Esophagus squamous epithelium (tissue), 5 donors: ENCODE results near the gene UGT1A9. TPM values are rescaled to one million over a fixed set of nuclear protein-coding genes. Genes with fewer than 3 reads are reported as not detected.

ENCODE experiments used
- DNase-seq: peaks from one replicate; lab custom pipeline; 2025; lab: John Stamatoyannopoulos, UW
- H3K27ac ChIP-seq, 4 donors: fragments of 200-600 bp; sonication (generic); one replicate each; pipeline ENCODE4 v1.5.1; 2016 to 2019; ENCODE audit warnings: mild to moderate bottlenecking in 1 of 4
- H3K27me3 ChIP-seq, 4 donors: fragments of 200-600 bp; sonication (generic); 1 replicate in 3 of 4; 2 replicates in 1 of 4; pipeline versions ENCODE4 v1.5.1 to v1.6.0; 2017 to 2021; ENCODE audit warnings: antibody characterized with exemption in 1 of 4
- H3K36me3 ChIP-seq, 3 donors: fragments of 200-600 bp; sonication (generic); one replicate each; pipeline ENCODE4 v1.5.1; 2016 to 2019
- H3K4me1 ChIP-seq, 3 donors: fragments of 200-600 bp; sonication (generic); one replicate each; pipeline ENCODE4 v1.5.1; 2017 to 2019
- H3K4me3 ChIP-seq, 4 donors: fragments of 200-600 bp; sonication (generic); 1 replicate in 3 of 4; 2 replicates in 1 of 4; pipeline ENCODE4 v1.5.1; 2016 to 2019; ENCODE audit warnings: mild to moderate bottlenecking in 2 of 4, moderate library complexity in 1 of 4
- H3K9me3 ChIP-seq, 3 donors: fragments of 200-600 bp; sonication (generic); one replicate each; pipeline ENCODE4 v1.5.1; 2016 to 2019
- POLR2A ChIP-seq, 4 donors: fragments of 450-650 bp; IDR thresholded peaks; one replicate each; pipeline ENCODE4 v1.6.1; 2017; ENCODE audit warnings: antibody characterized with exemption in 4 of 4, mild to moderate bottlenecking in 4 of 4, moderate library complexity in 3 of 4
- WGBS, 2 donors: methylation state at CpG; one replicate each; pipeline ENCODE4 v1.1.5; 2018; 5-methylcytosine and 5-hydroxymethylcytosine counted together
- intact Hi-C: fragments of 100-400 bp; cut with DNase I; formaldehyde crosslinking; loops from one replicate; pipeline ENCODE4 v1.15.0; 2022
- total RNA-seq, 4 donors: library from RNA; depleted of rRNA; stranded (reverse); fragments of >200 nt; gene quantifications; one replicate each; pipeline ENCODE4 v1.1.0, GENCODE V29; 2016
- TF ChIP-seq, protein P1 (sequence below), 6 experiments: fragments of 450-650 bp in 4 of 6; fragments of 200-600 bp in 2 of 6; sonication (generic) in 2 of 6; IDR thresholded peaks; one replicate each; pipeline ENCODE4 v1.5.1; 2016 to 2019; ENCODE audit warnings: antibody characterized with exemption in 6 of 6, mild to moderate bottlenecking in 4 of 6, moderate library complexity in 4 of 6
- donor health status: DM: yes; HTN: yes; CAD: no.

Gene UGT1A9
- total RNA-seq, 4 donors from 2014 or later, result 0.49 to 1.7 (median 1.2) TPM

DNA sequence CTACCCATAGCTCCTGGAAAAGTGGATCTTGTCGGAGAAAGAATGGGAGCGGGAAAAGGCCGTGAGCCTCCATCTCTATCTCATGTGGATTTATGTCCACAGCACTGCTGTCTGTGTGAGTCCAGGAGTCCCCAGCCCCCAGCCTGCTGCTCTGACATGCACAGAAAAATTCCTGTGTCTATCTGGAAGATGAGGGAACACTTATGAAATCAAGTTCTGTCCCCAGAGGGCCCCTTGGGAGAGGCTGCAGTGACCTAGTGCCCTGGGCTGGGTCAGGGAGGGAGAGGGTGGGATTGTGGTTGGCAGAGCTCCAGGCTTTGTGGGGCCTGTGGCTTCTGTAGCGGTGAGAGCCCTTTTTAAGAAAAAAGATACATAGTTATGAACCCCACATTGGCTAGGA lies 145.1 kb downstream of the UGT1A9 start:
- Histone ChIP-seq H3K36me3 (no peaks in the 10 kb centered on the region), H3K4me1 (no peaks in the 10 kb centered on the region), H3K27ac (no peak overlapping the region), H3K9me3 (no peaks in the 10 kb centered on the region), H3K27me3 (peaks cover 0 to 1% (median 0%) of the 10 kb centered on the region in 4 donors), H3K4me3 (no peak overlapping the region)
- intact Hi-C loops, result no loop called here
- TF ChIP-seq POLR2A (IDR thresholded peaks at IDR 0.05), result no peak
- TF ChIP-seq, protein P1, sequence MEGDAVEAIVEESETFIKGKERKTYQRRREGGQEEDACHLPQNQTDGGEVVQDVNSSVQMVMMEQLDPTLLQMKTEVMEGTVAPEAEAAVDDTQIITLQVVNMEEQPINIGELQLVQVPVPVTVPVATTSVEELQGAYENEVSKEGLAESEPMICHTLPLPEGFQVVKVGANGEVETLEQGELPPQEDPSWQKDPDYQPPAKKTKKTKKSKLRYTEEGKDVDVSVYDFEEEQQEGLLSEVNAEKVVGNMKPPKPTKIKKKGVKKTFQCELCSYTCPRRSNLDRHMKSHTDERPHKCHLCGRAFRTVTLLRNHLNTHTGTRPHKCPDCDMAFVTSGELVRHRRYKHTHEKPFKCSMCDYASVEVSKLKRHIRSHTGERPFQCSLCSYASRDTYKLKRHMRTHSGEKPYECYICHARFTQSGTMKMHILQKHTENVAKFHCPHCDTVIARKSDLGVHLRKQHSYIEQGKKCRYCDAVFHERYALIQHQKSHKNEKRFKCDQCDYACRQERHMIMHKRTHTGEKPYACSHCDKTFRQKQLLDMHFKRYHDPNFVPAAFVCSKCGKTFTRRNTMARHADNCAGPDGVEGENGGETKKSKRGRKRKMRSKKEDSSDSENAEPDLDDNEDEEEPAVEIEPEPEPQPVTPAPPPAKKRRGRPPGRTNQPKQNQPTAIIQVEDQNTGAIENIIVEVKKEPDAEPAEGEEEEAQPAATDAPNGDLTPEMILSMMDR (IDR thresholded peaks at IDR 0.05), result no peak
- WGBS, 2 donors, result 70 to 88% methylated on average over 4 of the region's 4 CpGs
- DNase-seq, result no peak

DNA sequence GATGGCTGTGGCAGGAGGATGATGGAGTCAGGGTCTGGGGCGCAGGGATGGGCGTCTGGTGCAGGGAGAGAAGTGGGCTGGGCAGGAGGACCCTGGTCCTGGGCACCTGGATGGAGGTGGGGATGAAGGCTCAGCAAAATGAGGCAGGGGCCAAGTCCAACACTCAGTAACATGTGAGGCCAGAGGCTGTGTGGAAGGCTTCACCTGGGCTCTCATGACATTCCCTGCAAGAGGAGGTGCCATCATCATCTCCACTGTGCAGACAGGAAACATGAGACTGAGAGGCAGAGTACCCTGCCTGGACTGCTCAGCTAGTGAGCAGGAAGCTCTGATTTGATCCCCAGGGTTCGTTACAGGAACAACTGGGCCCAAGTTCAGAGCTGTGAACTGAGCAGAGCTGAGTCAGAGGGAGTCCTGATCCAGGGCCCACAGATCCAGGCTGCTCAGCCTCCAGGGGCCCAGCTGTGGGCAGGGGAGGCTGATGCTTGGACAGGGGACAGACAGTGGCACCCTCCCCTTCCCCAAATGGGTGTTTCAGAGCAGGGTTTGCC lies 145.7 kb downstream of the UGT1A9 start:
- Histone ChIP-seq H3K9me3 (no peaks in the 10 kb centered on the region), H3K4me1 (no peaks in the 10 kb centered on the region), H3K27me3 (no peaks in the 10 kb centered on the region), H3K4me3 (no peak overlapping the region), H3K36me3 (no peaks in the 10 kb centered on the region), H3K27ac (no peak overlapping the region)
- intact Hi-C loops, result no loop called here
- no peak for DNase-seq
- 89 to 100% methylated on average over 2 of the region's 3 CpGs for WGBS, 2 donors
- TF ChIP-seq POLR2A (IDR thresholded peaks at IDR 0.05), result no peak
- TF ChIP-seq, protein P1 (IDR thresholded peaks at IDR 0.05), result no peak

DNA sequence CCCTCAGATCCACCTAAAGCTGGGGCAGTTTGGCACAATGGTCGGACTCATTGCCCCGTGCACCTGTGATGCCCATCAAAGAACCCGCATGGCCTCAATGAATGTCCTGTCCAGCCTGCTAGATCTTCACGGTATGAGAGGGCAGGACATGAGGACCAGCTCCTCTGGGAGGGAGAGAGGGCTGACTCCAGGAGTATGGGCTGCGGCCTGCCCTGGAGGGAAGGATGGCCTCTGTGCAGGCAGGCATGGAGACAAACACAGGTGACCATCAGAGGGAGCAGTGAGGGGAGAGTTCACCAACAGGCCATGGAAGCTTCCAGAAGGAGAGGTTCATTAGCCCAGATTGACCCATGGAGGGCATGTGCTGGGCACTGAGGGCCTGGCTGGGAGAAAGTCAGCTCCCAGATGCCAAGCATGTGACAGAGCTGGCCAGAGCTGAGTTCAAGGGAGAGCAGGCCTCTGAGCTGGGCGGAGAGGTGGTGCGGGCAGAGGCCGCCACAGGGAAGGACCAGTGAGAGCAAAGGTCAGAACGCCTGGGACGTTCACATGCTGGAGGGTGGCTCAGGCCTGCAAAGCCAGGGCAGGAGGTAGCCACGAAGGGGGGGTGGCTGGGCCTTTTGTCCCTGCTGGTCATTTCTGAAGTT lies 146.4 kb downstream of the UGT1A9 start:
- no peaks in the 10 kb centered on the region for H3K27me3 ChIP-seq

DNA sequence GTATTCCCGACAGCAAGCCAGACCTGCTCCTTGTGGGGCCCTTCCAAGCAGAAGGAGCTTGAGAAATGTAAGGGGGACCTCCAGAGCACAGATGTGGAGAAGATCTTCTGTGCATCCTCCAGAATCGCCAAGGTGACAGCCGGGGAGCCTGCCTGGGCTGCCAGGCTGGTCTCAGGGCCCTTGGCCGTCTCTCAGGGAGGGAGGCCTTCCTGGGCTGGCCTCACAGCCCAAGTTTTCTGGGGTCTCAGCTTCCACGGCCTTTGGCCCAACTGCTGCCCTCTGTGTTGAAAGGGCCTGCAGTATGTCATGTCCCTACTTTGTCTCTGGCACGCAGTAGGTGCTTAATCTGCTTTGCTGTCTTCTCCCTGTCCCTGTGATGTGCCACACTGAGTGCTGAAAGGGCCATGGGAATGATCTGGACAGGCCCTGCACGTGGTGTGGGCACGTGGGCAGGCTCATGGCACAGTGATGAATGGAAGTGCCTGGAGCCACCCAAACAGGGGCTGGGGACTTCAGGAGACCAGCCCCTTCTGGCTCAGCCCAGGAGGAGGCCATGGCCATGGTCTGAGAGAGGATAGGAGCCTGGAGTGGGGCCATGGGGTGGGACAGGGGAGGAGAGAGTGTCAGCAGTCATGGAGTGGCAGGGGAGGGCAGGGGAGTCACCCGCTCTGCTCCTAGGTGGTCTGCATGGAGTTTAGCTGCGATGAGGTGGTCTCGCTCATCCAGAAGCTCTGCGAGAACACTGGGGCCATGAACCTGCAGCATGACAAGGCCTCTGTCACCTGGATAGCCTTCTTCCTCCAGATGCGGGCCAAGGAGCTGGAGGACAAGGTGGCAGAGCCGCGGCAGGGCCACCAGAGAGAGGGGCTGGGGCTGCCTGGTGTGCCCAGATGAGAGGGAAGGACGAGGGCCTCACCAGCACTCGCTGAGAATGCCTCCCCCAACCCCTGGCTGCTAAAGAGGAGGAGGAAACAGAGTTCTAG lies 147.2 kb downstream of the UGT1A9 start:
- Histone ChIP-seq H3K9me3 (no peaks in the 10 kb centered on the region), H3K4me1 (no peaks in the 10 kb centered on the region), H3K4me3 (no peak overlapping the region), H3K36me3 (no peaks in the 10 kb centered on the region), H3K27me3 (no peaks in the 10 kb centered on the region), H3K27ac (no peak overlapping the region)
- intact Hi-C loops, result no loop called here
- TF ChIP-seq, protein P1 (IDR thresholded peaks at IDR 0.05), result no peak
- no peak for TF ChIP-seq POLR2A (IDR thresholded peaks at IDR 0.05)
- 72 to 74% methylated on average over 2 to 9 of the region's 17 CpGs for WGBS, 2 donors
- DNase-seq, result no peak

More for the DNA sequence above, 146.4 kb downstream of the UGT1A9 start:
- TF ChIP-seq, protein P1 (IDR thresholded peaks at IDR 0.05), result no peak
- TF ChIP-seq POLR2A (IDR thresholded peaks at IDR 0.05), result no peak
- Histone ChIP-seq H3K9me3 (no peaks in the 10 kb centered on the region), H3K4me1 (no peaks in the 10 kb centered on the region), H3K4me3 (no peak overlapping the region), H3K27ac (no peak overlapping the region), H3K36me3 (no peaks in the 10 kb centered on the region)
- no peak for DNase-seq
- intact Hi-C loops, result no loop called here
- 90% methylated on average over 9 of the region's 11 CpGs; no CpG with 5 or more reads in 1 of the 2 donors for WGBS, 2 donors
